PC-9 (cell line): ENCODE results near the gene ALKBH4. TPM values are rescaled to one million over a fixed set of nuclear protein-coding genes. Genes with fewer than 3 reads are reported as not detected.
"Not testable (repeated sequence)": the region's sequence is repeated elsewhere in the genome, so short reads cannot be mapped to it uniquely, and the experiment has no call there.

Source experiments
- BruUV-seq: library from RNA; stranded (reverse); fragments of 400-500 nt; replicated peaks from 2 replicates; lab custom pipeline; 2021; lab: Mats Ljungman, UMichigan
- CTCF ChIA-PET: fragments of 300-600 bp; sonication (Branson Sonifier 250); formaldehyde crosslinking; loops from one replicate; lab custom pipeline; 2022; ENCODE audit warnings: antibody characterized with exemption; lab: Charles Lee
- POLR2A ChIA-PET: fragments of 300-600 bp; sonication (Branson Sonifier 250); formaldehyde crosslinking; loops from one replicate; lab custom pipeline; 2022; ENCODE audit warnings: antibody characterized with exemption; ENCODE audit not compliant: unreplicated experiment; lab: Charles Lee
- DNase-seq, 2 experiments: peaks; one replicate each; pipeline versions ENCODE4 v3.0.0 to v3.0.0-alpha.2; 2015 to 2022; ENCODE audit warnings: mixed read lengths in 1 of 2
- H2AFZ ChIP-seq: fragments of 200-600 bp; sonication (generic); 2 replicates; pipeline ENCODE4 v1.8.1; 2017; ENCODE audit warnings: antibody characterized with exemption
- H3F3A ChIP-seq: fragments of 200-600 bp; sonication (generic); 2 replicates; pipeline ENCODE4 v1.8.1; 2017; ENCODE audit warnings: antibody characterized with exemption, mild to moderate bottlenecking, low read depth; ENCODE audit not compliant: insufficient read depth
- H3K27ac ChIP-seq: fragments of 200-600 bp; sonication (generic); 2 replicates; pipeline ENCODE4 v1.6.1; 2016; ENCODE audit warnings: mixed run types
- H3K27me3 ChIP-seq: fragments of 200-600 bp; sonication (generic); 2 replicates; pipeline ENCODE4 v1.6.1; 2016; ENCODE audit warnings: low read depth, mixed run types; ENCODE audit not compliant: insufficient read depth
- H3K36me3 ChIP-seq: fragments of 200-600 bp; sonication (generic); 2 replicates; pipeline ENCODE4 v1.6.1; 2016; ENCODE audit warnings: low read depth, mixed run types
- H3K4me1 ChIP-seq: fragments of 200-600 bp; sonication (generic); replicated peaks from 2 replicates; pipeline ENCODE4 v1.6.1; 2016; ENCODE audit warnings: mixed run types; ENCODE audit not compliant: insufficient read depth
- H3K4me2 ChIP-seq: fragments of 200-600 bp; sonication (generic); 2 replicates; pipeline ENCODE4 v1.6.1; 2017; ENCODE audit warnings: mixed run types
- H3K4me3 ChIP-seq: fragments of 200-600 bp; sonication (generic); 2 replicates; pipeline ENCODE4 v1.6.1; 2016; ENCODE audit warnings: mixed run types
- H3K79me2 ChIP-seq: fragments of 200-600 bp; sonication (generic); 2 replicates; pipeline ENCODE4 v1.6.1; 2017; ENCODE audit warnings: low read depth, mixed run types
- H3K9me2 ChIP-seq: fragments of 200-600 bp; sonication (generic); 2 replicates; pipeline ENCODE4 v1.8.1; 2017; ENCODE audit warnings: mild to moderate bottlenecking; ENCODE audit not compliant: insufficient read depth
- H3K9me3 ChIP-seq: fragments of 200-600 bp; sonication (generic); 2 replicates; pipeline ENCODE4 v1.8.1; 2016; ENCODE audit warnings: low read depth; ENCODE audit not compliant: insufficient read depth
- H4K20me1 ChIP-seq: fragments of 200-600 bp; sonication (generic); 2 replicates; pipeline ENCODE4 v1.8.1; 2017; ENCODE audit not compliant: insufficient read depth
- CTCF ChIP-seq: fragments of 200-600 bp; sonication (generic); conservative IDR thresholded peaks from 2 replicates; pipeline ENCODE4 v1.6.1; 2017; ENCODE audit warnings: mixed run types, antibody characterized with exemption, mild to moderate bottlenecking, moderate library complexity
- EZH2 ChIP-seq: fragments of 200-600 bp; sonication (generic); IDR thresholded peaks from 2 replicates; pipeline ENCODE4 v1.8.0; 2017; ENCODE audit warnings: antibody characterized with exemption, low read depth
- intact Hi-C: fragments of 100-400 bp; cut with micrococcal nuclease; formaldehyde crosslinking; loops from one replicate; pipeline ENCODE4 v1.10.0; 2022; ENCODE audit not compliant: unreplicated experiment
- total RNA-seq: library from RNA; stranded (reverse); gene quantifications from 2 replicates; pipeline ENCODE4 v1.2.3, GENCODE V29; 2021

ALKBH4 gene
- total RNA-seq, 1 experiment from 2014 or later = 10.9 TPM

- no peaks in the 10 kb centered on the region for H3K4me1 ChIP-seq
- H3K36me3 ChIP-seq = no peaks in the 10 kb centered on the region
- no peak for TF ChIP-seq CTCF
- TF ChIP-seq EZH2 = no peak
- H4K20me1 ChIP-seq = no peaks in the 10 kb centered on the region
- no peak overlapping the region for H3K4me3 ChIP-seq
- H2AFZ ChIP-seq = no peak overlapping the region
- no peak overlapping the region for H3K4me2 ChIP-seq
- H3F3A ChIP-seq = 0 out of 2 replicates have a peak, but pooled peaks cover 6% of the 10 kb centered on the region
- intact Hi-C loops = no loop called here
- ChIA-PET CTCF (interaction anchor here (0.9 to 1.2 kb wide), 2 partner anchors 10 to 52 kb away, joined by 3 to 4 read pairs; no protein-coding TSS in a partner anchor), POLR2A (interaction anchor here (0.5 to 0.6 kb wide), 6 partner anchors 9 to 659 kb away, joined by 3 to 17 read pairs (median 4); no protein-coding TSS in a partner anchor)
- peak in 1 of 2 experiments; percentile 65 for DNase-seq
- no peaks in the 10 kb centered on the region for H3K9me3 ChIP-seq
- H3K27ac ChIP-seq = no peak overlapping the region
- H3K27me3 ChIP-seq = no peaks in the 10 kb centered on the region
- BruUV-seq = no TSS peak
- no peaks in the 10 kb centered on the region for H3K9me2 ChIP-seq
- H3K79me2 ChIP-seq = no peaks in the 10 kb centered on the region
Measured at GRCh38 chr7:102456327-102456726, 8.3 kb downstream of the ALKBH4 start.

GRCh38 chr7:102455596-102455995 lies 9.1 kb downstream of the ALKBH4 start:
- TF ChIP-seq CTCF (no peak), EZH2 (no peak)
- CTCF ChIA-PET = interaction anchor here (0.5 to 1.2 kb wide), 3 partner anchors 11 to 1015 kb away, joined by 3 to 4 read pairs (median 4); no protein-coding TSS in a partner anchor
- no peak overlapping the region for H3K27ac ChIP-seq
- H3K4me3 ChIP-seq = no peak overlapping the region
- no TSS peak for BruUV-seq
- H4K20me1 ChIP-seq = no peaks in the 10 kb centered on the region
- no peaks in the 10 kb centered on the region for H3K36me3 ChIP-seq
- no peak for DNase-seq
- no peaks in the 10 kb centered on the region for H3K9me2 ChIP-seq
- no peaks in the 10 kb centered on the region for H3K4me1 ChIP-seq
- no peak overlapping the region for H3K4me2 ChIP-seq
- H3K9me3 ChIP-seq = no peaks in the 10 kb centered on the region
- no peaks in the 10 kb centered on the region for H3K79me2 ChIP-seq
- 0 out of 2 replicates have a peak, but pooled peaks cover 6% of the 10 kb centered on the region for H3F3A ChIP-seq
- intact Hi-C loops = no loop called here
- H3K27me3 ChIP-seq = no peaks in the 10 kb centered on the region
- POLR2A ChIA-PET = interaction anchor here (0.5 kb wide), 1 partner anchor 12 kb away, joined by 5 read pairs; no protein-coding TSS in a partner anchor
- H2AFZ ChIP-seq = no peak overlapping the region

GRCh38 chr7:102454932-102455331 lies 9.7 kb downstream of the ALKBH4 start:
- H3K9me3 ChIP-seq, H4K20me1 ChIP-seq, H3K36me3 ChIP-seq, intact Hi-C loops, H2AFZ ChIP-seq, H3K4me1 ChIP-seq, H3K79me2 ChIP-seq, POLR2A ChIA-PET, BruUV-seq, H3K9me2 ChIP-seq, H3K4me2 ChIP-seq, H3K4me3 ChIP-seq, H3K27me3 ChIP-seq, H3K27ac ChIP-seq, H3F3A ChIP-seq, CTCF ChIA-PET, DNase-seq: not testable (repeated sequence)

- no peak overlapping the region for H2AFZ ChIP-seq
- TF ChIP-seq CTCF (no peak), EZH2 (no peak)
- DNase-seq = no peak
- no peaks in the 10 kb centered on the region for H3K79me2 ChIP-seq
- POLR2A ChIA-PET = no interaction called here
- no peaks in the 10 kb centered on the region for H3K36me3 ChIP-seq
- intact Hi-C loops = no loop called here
- CTCF ChIA-PET = no interaction called here
- BruUV-seq = no TSS peak
- no peaks in the 10 kb centered on the region for H3K9me2 ChIP-seq
- H3K27ac ChIP-seq = no peak overlapping the region
- no peaks in the 10 kb centered on the region for H3K4me1 ChIP-seq
- no peak overlapping the region for H3K4me2 ChIP-seq
- H3K9me3 ChIP-seq = no peaks in the 10 kb centered on the region
- 0 out of 2 replicates have a peak, but pooled peaks cover 6% of the 10 kb centered on the region for H3F3A ChIP-seq
- H4K20me1 ChIP-seq = no peaks in the 10 kb centered on the region
- H3K27me3 ChIP-seq = no peaks in the 10 kb centered on the region
- no peak overlapping the region for H3K4me3 ChIP-seq
Measured at GRCh38 chr7:102454468-102454867, 10.2 kb downstream of the ALKBH4 start.
